Suprapubic skin (tissue), 4 donors: ENCODE results near the gene PLSCR2.

Experiments used
- POLR2A ChIP-seq, 2 donors: fragments of 450-650 bp; IDR thresholded peaks; one replicate each; pipeline ENCODE4 v1.6.1; 2017; ENCODE audit warnings: antibody characterized with exemption in 2 of 2, mild to moderate bottlenecking in 2 of 2, moderate library complexity in 2 of 2
- POLR2AphosphoS5 ChIP-seq, 3 donors: sonication (generic); formaldehyde crosslinking; IDR thresholded peaks; one replicate each; pipeline ENCODE4 v1.6.1; 2017; ENCODE audit warnings: antibody characterized with exemption in 3 of 3
- TF ChIP-seq, protein P1 (sequence below), 2 donors: fragments of 200-600 bp in 1 of 2; fragments of 450-650 bp in 1 of 2; sonication (generic) in 1 of 2; IDR thresholded peaks; one replicate each; pipeline ENCODE4 v1.5.1; 2016 to 2019; ENCODE audit warnings: antibody characterized with exemption in 2 of 2, mild to moderate bottlenecking in 1 of 2, moderate library complexity in 1 of 2

DNA sequence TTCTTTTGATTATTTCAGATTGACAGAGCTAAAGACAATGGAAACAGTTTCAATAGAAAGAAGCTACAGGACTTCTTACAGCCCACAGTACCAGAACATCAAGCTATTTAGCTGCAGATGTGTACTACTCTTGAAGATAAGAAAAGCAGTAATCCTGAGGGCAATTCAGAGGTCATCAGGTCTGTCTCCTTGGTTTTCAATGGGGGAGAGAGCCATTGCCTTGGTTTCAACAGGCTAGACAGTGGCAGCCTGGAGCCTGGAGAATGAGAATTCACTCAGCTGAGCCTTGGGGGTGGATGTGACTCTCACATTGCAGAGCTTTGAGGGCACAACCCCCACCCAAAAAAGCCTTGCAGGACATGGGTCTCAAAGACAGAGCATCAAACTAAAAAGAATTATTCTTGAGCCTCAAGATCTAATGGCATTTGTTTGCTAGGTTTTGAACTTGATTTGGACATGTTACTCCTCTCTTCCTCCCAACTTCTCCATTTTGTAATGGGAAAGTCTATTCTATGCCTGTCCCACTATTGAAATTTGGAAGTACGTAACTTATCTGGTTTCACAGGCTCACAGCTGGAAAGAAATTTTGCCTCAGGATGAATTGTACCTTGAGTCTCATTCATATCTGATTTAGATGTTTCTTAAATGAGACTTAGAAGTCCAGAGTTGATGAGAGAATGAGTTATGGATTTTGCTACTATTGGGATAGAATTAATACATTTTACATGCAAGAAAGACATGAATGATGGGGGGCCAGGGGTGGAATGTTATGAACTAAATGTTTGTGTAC lies 38.2 kb upstream of the PLSCR2 start:
- TF ChIP-seq, protein P1, sequence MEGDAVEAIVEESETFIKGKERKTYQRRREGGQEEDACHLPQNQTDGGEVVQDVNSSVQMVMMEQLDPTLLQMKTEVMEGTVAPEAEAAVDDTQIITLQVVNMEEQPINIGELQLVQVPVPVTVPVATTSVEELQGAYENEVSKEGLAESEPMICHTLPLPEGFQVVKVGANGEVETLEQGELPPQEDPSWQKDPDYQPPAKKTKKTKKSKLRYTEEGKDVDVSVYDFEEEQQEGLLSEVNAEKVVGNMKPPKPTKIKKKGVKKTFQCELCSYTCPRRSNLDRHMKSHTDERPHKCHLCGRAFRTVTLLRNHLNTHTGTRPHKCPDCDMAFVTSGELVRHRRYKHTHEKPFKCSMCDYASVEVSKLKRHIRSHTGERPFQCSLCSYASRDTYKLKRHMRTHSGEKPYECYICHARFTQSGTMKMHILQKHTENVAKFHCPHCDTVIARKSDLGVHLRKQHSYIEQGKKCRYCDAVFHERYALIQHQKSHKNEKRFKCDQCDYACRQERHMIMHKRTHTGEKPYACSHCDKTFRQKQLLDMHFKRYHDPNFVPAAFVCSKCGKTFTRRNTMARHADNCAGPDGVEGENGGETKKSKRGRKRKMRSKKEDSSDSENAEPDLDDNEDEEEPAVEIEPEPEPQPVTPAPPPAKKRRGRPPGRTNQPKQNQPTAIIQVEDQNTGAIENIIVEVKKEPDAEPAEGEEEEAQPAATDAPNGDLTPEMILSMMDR (IDR thresholded peaks at IDR 0.05), result no peak
- TF ChIP-seq POLR2A (IDR thresholded peaks at IDR 0.05), result no peak
- no peak for TF ChIP-seq POLR2AphosphoS5 (IDR thresholded peaks at IDR 0.05)
